Liver (tissue), 9 donors: ENCODE results near the gene GPC1. TPM values are rescaled to one million over a fixed set of nuclear protein-coding genes. Genes with fewer than 3 reads are reported as not detected.

Source experiments
- DNase-seq: peaks from one replicate; pipeline ENCODE4 v3.0.0-alpha.2; 2017; ENCODE audit warnings: low spot score
- H3K27ac ChIP-seq, 2 donors: one replicate each; pipeline ENCODE4 v1.7.0; 2013; ENCODE audit warnings: inconsistent platforms in 2 of 2, low read length in 2 of 2, control low read depth in 1 of 2, low read depth in 1 of 2, mild to moderate bottlenecking in 1 of 2
- H3K27me3 ChIP-seq, 4 donors: one replicate each; pipeline versions ENCODE4 v1.6.1 to v1.7.0; 2013; ENCODE audit warnings: low read length in 3 of 4, inconsistent platforms in 1 of 4, mild to moderate bottlenecking in 1 of 4, moderate library complexity in 1 of 4; ENCODE audit not compliant: control insufficient read depth in 4 of 4, insufficient read depth in 4 of 4
- H3K36me3 ChIP-seq, 4 donors: one replicate each; pipeline versions ENCODE4 v1.6.1 to v1.7.0; 2013; ENCODE audit warnings: low read length in 3 of 4, mild to moderate bottlenecking in 3 of 4, low read depth in 1 of 4, moderate library complexity in 1 of 4; ENCODE audit not compliant: control insufficient read depth in 4 of 4, insufficient read depth in 3 of 4
- H3K4me1 ChIP-seq, 4 donors: one replicate each; pipeline versions ENCODE4 v1.6.1 to v1.7.0; 2013; ENCODE audit warnings: low read length in 3 of 4, mild to moderate bottlenecking in 3 of 4, moderate library complexity in 1 of 4; ENCODE audit not compliant: control insufficient read depth in 4 of 4, insufficient read depth in 4 of 4
- H3K4me3 ChIP-seq, 3 donors: one replicate each; pipeline versions ENCODE4 v1.6.1 to v1.7.0; 2013; ENCODE audit warnings: low read length in 3 of 3, control low read depth in 1 of 3, low read depth in 1 of 3, mild to moderate bottlenecking in 1 of 3
- H3K9ac ChIP-seq, 2 donors: one replicate each; pipeline ENCODE4 v1.7.0; 2013; ENCODE audit warnings: low read length in 2 of 2, mild to moderate bottlenecking in 2 of 2, moderate library complexity in 2 of 2, control low read depth in 1 of 2, low read depth in 1 of 2
- H3K9me3 ChIP-seq, 4 donors: one replicate each; pipeline versions ENCODE4 v1.6.1 to v1.7.0; 2013; ENCODE audit warnings: low read length in 3 of 4; ENCODE audit not compliant: control insufficient read depth in 4 of 4
- EGR1 ChIP-seq, 2 donors: IDR thresholded peaks; 2 replicates each; pipeline ENCODE4 v1.6.1; 2016 to 2018; ENCODE audit warnings: antibody characterized with exemption in 2 of 2, low read depth in 2 of 2
- FOXA1 ChIP-seq: IDR thresholded peaks from 2 replicates; pipeline ENCODE4 v1.6.1; 2016; ENCODE audit warnings: antibody characterized with exemption
- FOXA2 ChIP-seq: IDR thresholded peaks from 2 replicates; pipeline ENCODE4 v1.6.1; 2016; ENCODE audit warnings: antibody characterized with exemption
- JUND ChIP-seq, 2 donors: IDR thresholded peaks; 2 replicates each; pipeline ENCODE4 v1.6.1; 2016; ENCODE audit warnings: antibody characterized with exemption in 2 of 2
- NR2F2 ChIP-seq: IDR thresholded peaks from 2 replicates; pipeline ENCODE4 v1.6.1; 2016; ENCODE audit warnings: antibody characterized with exemption
- RAD21 ChIP-seq, 2 donors: IDR thresholded peaks; 2 replicates each; pipeline ENCODE4 v1.6.1; 2016; ENCODE audit warnings: antibody characterized with exemption in 2 of 2, mild to moderate bottlenecking in 2 of 2
- RXRA ChIP-seq, 2 donors: IDR thresholded peaks; 2 replicates each; pipeline ENCODE4 v1.6.1; 2017 to 2018; ENCODE audit warnings: antibody characterized with exemption in 2 of 2, mild to moderate bottlenecking in 1 of 2
- SP1 ChIP-seq: IDR thresholded peaks from 2 replicates; pipeline ENCODE4 v1.6.1; 2018; ENCODE audit warnings: antibody characterized with exemption, mild to moderate bottlenecking
- TAF1 ChIP-seq: conservative IDR thresholded peaks from 2 replicates; pipeline ENCODE4 v1.6.1; 2016; ENCODE audit warnings: antibody characterized with exemption, mild to moderate bottlenecking
- WGBS: extraction: QIAGEN DNeasy Blood & Tissue Kit; methylation state at CpG from one replicate; pipeline ENCODE4 v1.1.7; 2013; 5-methylcytosine and 5-hydroxymethylcytosine counted together
- polyA plus RNA-seq, 2 donors: library from polyadenylated mRNA; stranded (reverse) in 1 of 2; unstranded in 1 of 2; fragments of 200-250 nt in 1 of 2; fragments of >200 nt in 1 of 2; fragmentation: Nextera tagmentation in 1 of 2; extraction: Ambion mirVana in 1 of 2; gene quantifications; one replicate each; pipeline versions ENCODE4 v1.2.1 to v1.2.3, GENCODE V29; 2013 to 2015
- total RNA-seq, 2 donors: library from RNA; depleted of rRNA; stranded (reverse); fragments of >200 nt; gene quantifications; one replicate each; pipeline ENCODE4 v1.2.3, GENCODE V29; 2014
- TF ChIP-seq, protein P1 (sequence below): IDR thresholded peaks from 2 replicates; pipeline ENCODE4 v1.6.1; 2016; ENCODE audit warnings: antibody characterized with exemption
- TF ChIP-seq, protein P2 (sequence below): IDR thresholded peaks from 2 replicates; pipeline ENCODE4 v1.6.1; 2016; ENCODE audit warnings: antibody characterized with exemption, mild to moderate bottlenecking
- TF ChIP-seq, protein P3 (sequence below): IDR thresholded peaks from 2 replicates; pipeline ENCODE4 v1.6.1; 2016; ENCODE audit warnings: antibody characterized with exemption
- TF ChIP-seq, protein P4 (sequence below): IDR thresholded peaks from 2 replicates; pipeline ENCODE4 v1.6.1; 2016; ENCODE audit warnings: antibody characterized with exemption
- TF ChIP-seq, protein P5 (sequence below): fragments of 150-350 bp; IDR thresholded peaks from 2 replicates; pipeline ENCODE4 v1.5.1; 2017; ENCODE audit warnings: improper control_type of control experiment, low read depth, low read length; ENCODE audit not compliant: missing input control
- donor health status: healthy.
- donor health status: healthy.
- donor health status: healthy.
- donor health status: healthy.
- donor health status: healthy.

Gene GPC1
- total and polyA plus RNA-seq, 4 donors: 3.2 to 41.0 (median 9.1) TPM

DNA sequence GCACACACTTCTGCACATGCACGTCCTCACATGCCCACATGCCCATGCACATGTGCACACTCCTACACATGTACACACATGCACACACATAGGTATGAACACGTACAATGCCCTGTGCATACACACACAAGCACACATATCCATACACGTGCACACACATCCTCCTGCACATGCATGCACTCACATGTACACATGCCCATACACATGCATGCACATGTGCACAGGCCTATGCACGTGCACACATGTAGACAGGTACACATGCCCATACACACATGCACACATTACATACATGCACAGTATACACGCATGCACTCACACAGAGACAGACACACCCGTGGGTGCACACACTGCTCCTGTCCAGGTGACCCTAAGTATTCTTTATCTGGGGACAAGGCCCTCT is 34.3 kb downstream of the GPC1 start:
- no peaks in the 10 kb centered on the region for H3K4me1 ChIP-seq
- DNase-seq: no peak
- no peak overlapping the region for H3K4me3 ChIP-seq
- WGBS: 96% methylated on average over 6 of the region's 6 CpGs
- H3K27me3 ChIP-seq: no peaks in the 10 kb centered on the region
- H3K36me3 ChIP-seq: peaks cover 0 to 8% (median 0%) of the 10 kb centered on the region in 4 donors
- TF ChIP-seq, protein P1, sequence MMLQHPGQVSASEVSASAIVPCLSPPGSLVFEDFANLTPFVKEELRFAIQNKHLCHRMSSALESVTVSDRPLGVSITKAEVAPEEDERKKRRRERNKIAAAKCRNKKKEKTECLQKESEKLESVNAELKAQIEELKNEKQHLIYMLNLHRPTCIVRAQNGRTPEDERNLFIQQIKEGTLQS: no peak
- TF ChIP-seq NR2F2 (no peak), FOXA1 (no peak), EGR1 (IDR thresholded peaks at IDR 0.05; ENCODE audit: low read depth in 2 of 2) (no peak)
- TF ChIP-seq, protein P2, sequence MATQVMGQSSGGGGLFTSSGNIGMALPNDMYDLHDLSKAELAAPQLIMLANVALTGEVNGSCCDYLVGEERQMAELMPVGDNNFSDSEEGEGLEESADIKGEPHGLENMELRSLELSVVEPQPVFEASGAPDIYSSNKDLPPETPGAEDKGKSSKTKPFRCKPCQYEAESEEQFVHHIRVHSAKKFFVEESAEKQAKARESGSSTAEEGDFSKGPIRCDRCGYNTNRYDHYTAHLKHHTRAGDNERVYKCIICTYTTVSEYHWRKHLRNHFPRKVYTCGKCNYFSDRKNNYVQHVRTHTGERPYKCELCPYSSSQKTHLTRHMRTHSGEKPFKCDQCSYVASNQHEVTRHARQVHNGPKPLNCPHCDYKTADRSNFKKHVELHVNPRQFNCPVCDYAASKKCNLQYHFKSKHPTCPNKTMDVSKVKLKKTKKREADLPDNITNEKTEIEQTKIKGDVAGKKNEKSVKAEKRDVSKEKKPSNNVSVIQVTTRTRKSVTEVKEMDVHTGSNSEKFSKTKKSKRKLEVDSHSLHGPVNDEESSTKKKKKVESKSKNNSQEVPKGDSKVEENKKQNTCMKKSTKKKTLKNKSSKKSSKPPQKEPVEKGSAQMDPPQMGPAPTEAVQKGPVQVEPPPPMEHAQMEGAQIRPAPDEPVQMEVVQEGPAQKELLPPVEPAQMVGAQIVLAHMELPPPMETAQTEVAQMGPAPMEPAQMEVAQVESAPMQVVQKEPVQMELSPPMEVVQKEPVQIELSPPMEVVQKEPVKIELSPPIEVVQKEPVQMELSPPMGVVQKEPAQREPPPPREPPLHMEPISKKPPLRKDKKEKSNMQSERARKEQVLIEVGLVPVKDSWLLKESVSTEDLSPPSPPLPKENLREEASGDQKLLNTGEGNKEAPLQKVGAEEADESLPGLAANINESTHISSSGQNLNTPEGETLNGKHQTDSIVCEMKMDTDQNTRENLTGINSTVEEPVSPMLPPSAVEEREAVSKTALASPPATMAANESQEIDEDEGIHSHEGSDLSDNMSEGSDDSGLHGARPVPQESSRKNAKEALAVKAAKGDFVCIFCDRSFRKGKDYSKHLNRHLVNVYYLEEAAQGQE: no peak
- TF ChIP-seq, protein P3, sequence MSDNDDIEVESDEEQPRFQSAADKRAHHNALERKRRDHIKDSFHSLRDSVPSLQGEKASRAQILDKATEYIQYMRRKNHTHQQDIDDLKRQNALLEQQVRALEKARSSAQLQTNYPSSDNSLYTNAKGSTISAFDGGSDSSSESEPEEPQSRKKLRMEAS: no peak
- no peak overlapping the region for H3K9ac ChIP-seq
- no peaks in the 10 kb centered on the region for H3K9me3 ChIP-seq
- H3K27ac ChIP-seq: no peak overlapping the region

DNA sequence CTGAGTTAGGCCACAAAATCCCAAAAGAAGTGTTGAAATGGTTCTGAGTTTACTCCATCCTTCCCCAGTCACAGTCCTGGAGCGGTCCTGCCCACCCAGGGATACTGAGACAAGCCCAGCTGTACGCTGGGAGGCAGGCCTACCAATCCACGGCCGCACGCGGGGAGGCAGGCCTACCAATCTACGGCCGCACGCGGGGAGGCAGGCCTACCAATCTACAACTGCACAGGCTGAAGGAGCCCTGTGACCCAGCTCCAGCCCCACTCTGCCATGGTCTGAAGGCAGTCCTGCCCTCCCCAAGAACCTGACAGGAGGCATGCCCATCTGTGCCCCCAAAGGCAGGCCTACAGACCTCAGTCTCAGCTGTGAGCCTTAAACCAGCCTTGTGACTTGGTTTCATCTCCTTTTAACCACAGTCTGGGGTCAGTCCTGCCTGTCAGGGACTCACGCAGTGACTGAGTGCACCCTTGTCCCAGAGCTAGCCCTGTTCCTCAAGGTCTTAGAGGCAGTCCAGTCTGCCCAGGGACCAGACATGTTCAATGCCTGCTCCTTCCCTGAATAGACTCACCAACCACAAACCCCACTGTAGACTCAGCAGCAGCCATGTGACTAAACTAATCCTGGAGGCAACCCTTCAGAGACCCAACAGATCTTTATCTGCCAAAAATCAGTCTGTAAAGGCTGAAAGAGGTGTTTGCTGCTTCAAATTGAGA is 36.8 kb downstream of the GPC1 start:
- H3K9ac ChIP-seq: no peak overlapping the region
- no peaks in the 10 kb centered on the region for H3K4me1 ChIP-seq
- WGBS: 95% methylated on average over 11 of the region's 11 CpGs
- H3K27ac ChIP-seq: no peak overlapping the region
- H3K36me3 ChIP-seq: no peaks in the 10 kb centered on the region
- H3K4me3 ChIP-seq: no peak overlapping the region
- no peak for DNase-seq
- TF ChIP-seq SP1 (no peak), FOXA2 (no peak), FOXA1 (no peak), TAF1 (no peak), RAD21 (IDR thresholded peaks at IDR 0.05) (no peak), EGR1 (IDR thresholded peaks at IDR 0.05; ENCODE audit: low read depth in 2 of 2) (no peak), NR2F2 (no peak), JUND (IDR thresholded peaks at IDR 0.05) (no peak), RXRA (IDR thresholded peaks at IDR 0.05) (no peak)
- TF ChIP-seq, protein P4, sequence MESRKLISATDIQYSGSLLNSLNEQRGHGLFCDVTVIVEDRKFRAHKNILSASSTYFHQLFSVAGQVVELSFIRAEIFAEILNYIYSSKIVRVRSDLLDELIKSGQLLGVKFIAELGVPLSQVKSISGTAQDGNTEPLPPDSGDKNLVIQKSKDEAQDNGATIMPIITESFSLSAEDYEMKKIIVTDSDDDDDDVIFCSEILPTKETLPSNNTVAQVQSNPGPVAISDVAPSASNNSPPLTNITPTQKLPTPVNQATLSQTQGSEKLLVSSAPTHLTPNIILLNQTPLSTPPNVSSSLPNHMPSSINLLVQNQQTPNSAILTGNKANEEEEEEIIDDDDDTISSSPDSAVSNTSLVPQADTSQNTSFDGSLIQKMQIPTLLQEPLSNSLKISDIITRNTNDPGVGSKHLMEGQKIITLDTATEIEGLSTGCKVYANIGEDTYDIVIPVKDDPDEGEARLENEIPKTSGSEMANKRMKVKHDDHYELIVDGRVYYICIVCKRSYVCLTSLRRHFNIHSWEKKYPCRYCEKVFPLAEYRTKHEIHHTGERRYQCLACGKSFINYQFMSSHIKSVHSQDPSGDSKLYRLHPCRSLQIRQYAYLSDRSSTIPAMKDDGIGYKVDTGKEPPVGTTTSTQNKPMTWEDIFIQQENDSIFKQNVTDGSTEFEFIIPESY: no peak
- TF ChIP-seq, protein P3: no peak
- TF ChIP-seq, protein P5, sequence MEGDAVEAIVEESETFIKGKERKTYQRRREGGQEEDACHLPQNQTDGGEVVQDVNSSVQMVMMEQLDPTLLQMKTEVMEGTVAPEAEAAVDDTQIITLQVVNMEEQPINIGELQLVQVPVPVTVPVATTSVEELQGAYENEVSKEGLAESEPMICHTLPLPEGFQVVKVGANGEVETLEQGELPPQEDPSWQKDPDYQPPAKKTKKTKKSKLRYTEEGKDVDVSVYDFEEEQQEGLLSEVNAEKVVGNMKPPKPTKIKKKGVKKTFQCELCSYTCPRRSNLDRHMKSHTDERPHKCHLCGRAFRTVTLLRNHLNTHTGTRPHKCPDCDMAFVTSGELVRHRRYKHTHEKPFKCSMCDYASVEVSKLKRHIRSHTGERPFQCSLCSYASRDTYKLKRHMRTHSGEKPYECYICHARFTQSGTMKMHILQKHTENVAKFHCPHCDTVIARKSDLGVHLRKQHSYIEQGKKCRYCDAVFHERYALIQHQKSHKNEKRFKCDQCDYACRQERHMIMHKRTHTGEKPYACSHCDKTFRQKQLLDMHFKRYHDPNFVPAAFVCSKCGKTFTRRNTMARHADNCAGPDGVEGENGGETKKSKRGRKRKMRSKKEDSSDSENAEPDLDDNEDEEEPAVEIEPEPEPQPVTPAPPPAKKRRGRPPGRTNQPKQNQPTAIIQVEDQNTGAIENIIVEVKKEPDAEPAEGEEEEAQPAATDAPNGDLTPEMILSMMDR: no peak
- no peaks in the 10 kb centered on the region for H3K27me3 ChIP-seq
- peaks cover 0 to 2% (median 0%) of the 10 kb centered on the region in 4 donors for H3K9me3 ChIP-seq
